ENCODE results near the gene SMAD3.

SMAD3 gene

GRCh38 chr15:67146234-67146633 is 80.8 kb downstream of the SMAD3 start:
- in situ Hi-C loops (cut with MboI; ENCODE audit: low pct_unique_long_range_greater_than_20kb, low sequenced_read_pairs, unreplicated experiment): no loop called here
- DNase-seq (ENCODE audit: low spot score): no peak
- TF ChIP-seq CTCF (IDR thresholded peaks at IDR 0.05; ENCODE audit: extremely low read depth, insufficient read depth, missing control alignments): no peak

- no peak for DNase-seq (ENCODE audit: low spot score)
- TF ChIP-seq CTCF (IDR thresholded peaks at IDR 0.05; ENCODE audit: extremely low read depth, insufficient read depth, missing control alignments): no peak
- in situ Hi-C loops (cut with MboI; ENCODE audit: low pct_unique_long_range_greater_than_20kb, low sequenced_read_pairs, unreplicated experiment): no loop called here
These were observed 81.5 kb downstream of the SMAD3 start for GRCh38 chr15:67146875-67147381.

GRCh38 chr15:67147396-67147949 is 82.1 kb downstream of the SMAD3 start:
- in situ Hi-C loops (cut with MboI; ENCODE audit: low pct_unique_long_range_greater_than_20kb, low sequenced_read_pairs, unreplicated experiment): no loop called here
- no peak for DNase-seq (ENCODE audit: low spot score)
- TF ChIP-seq CTCF (IDR thresholded peaks at IDR 0.05; ENCODE audit: extremely low read depth, insufficient read depth, missing control alignments): no peak

GRCh38 chr15:67148196-67148701 is 82.8 kb downstream of the SMAD3 start:
- in situ Hi-C loops (cut with MboI; ENCODE audit: low pct_unique_long_range_greater_than_20kb, low sequenced_read_pairs, unreplicated experiment): no loop called here
- DNase-seq (ENCODE audit: low spot score): no peak
- TF ChIP-seq CTCF (IDR thresholded peaks at IDR 0.05; ENCODE audit: extremely low read depth, insufficient read depth, missing control alignments): no peak

GRCh38 chr15:67149068-67149772 is 83.8 kb downstream of the SMAD3 start:
- no peak for TF ChIP-seq CTCF (IDR thresholded peaks at IDR 0.05; ENCODE audit: extremely low read depth, insufficient read depth, missing control alignments)
- no peak for DNase-seq (ENCODE audit: low spot score)
- in situ Hi-C loops (cut with MboI; ENCODE audit: low pct_unique_long_range_greater_than_20kb, low sequenced_read_pairs, unreplicated experiment): no loop called here

- in situ Hi-C loops (cut with MboI; ENCODE audit: low pct_unique_long_range_greater_than_20kb, low sequenced_read_pairs, unreplicated experiment): no loop called here
- DNase-seq (ENCODE audit: low spot score): no peak
- TF ChIP-seq CTCF (IDR thresholded peaks at IDR 0.05; ENCODE audit: extremely low read depth, insufficient read depth, missing control alignments): no peak
These were observed 84.3 kb downstream of the SMAD3 start for GRCh38 chr15:67149773-67150022.
